GM21367 (cell line): ENCODE measurements around the gene MET.
"Not testable (repeated sequence)": the region's sequence is repeated elsewhere in the genome, so short reads cannot be mapped to it uniquely, and the experiment has no call there.

Experiments
- ATAC-seq: cut with Tn5 transposase; IDR thresholded peaks from one replicate; pipeline ENCODE4 v1.9.1; 2021; ENCODE audit not compliant: unreplicated experiment

The MET gene

GRCh38 chr7:116805100-116805544 is 133.1 kb downstream of the MET start:
- ATAC-seq, result no peak

GRCh38 chr7:116806046-116806944 is 134.3 kb downstream of the MET start:
- no peak for ATAC-seq

GRCh38 chr7:116807011-116807560 is 135.1 kb downstream of the MET start:
- no peak for ATAC-seq

DNA sequence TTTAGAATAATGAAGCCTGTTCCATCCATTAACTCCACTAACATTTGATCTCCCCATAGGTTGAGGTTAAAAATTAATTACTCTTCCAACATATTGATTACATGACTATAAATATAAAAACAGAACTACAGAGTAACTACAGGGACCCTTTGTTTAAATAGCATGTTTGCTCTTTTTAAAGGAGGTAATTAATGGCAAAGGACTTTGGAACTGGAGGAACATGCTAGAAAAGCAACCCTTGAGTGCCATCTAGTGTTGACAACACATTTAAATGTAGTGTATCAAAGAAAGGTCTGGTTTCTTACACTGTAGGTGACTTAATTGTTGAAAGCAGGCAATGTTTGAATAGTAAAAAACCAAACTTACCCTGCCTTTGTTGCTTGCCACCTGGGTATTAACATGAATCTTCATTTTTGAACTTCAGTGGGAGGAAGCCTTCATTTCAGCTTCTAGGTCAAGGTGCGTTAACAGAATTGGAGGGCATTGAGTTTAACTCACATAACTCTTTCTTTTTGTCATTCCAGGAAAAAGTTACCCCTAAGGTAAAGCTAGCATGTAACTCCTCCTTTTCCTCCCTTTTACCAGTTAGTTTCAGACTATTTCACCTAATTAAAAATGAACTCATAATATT is 137.8 kb downstream of the MET start:
- ATAC-seq, result peak; percentile 88

GRCh38 chr7:116810267-116811116 is 138.5 kb downstream of the MET start:
- no peak for ATAC-seq

- no peak for ATAC-seq
Observed at GRCh38 chr7:116811768-116812167, 139.8 kb downstream of the MET start.

GRCh38 chr7:116812860-116813259 is 140.9 kb downstream of the MET start:
- ATAC-seq, result no peak

- not testable (repeated sequence) for ATAC-seq
Observed at GRCh38 chr7:116813371-116813770, 141.4 kb downstream of the MET start.

DNA sequence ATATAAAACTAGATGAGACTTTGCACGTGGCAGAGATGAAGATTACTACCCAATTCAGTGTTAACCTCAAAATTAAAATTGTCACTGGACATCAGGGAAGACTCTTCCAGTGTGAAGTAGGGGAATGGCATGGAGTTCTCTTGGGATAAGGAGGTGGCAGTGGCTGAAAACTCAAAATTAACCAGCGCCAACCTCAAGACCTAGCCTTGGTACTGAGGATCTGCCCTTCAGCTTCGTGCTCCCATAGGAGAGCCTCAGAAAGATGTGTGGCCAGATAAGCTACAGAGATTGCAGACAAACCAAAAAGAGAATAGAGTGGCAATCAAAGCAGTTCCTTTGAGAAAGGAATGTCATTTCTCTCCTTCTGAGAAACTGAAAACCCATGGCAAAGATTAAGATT is 143.0 kb downstream of the MET start:
- no peak for ATAC-seq

GRCh38 chr7:116820149-116820548 is 148.2 kb downstream of the MET start:
- no peak for ATAC-seq

GRCh38 chr7:116821647-116822046 is 149.7 kb downstream of the MET start:
- ATAC-seq, result not testable (repeated sequence)

- no peak for ATAC-seq
Observed at GRCh38 chr7:116824449-116824848, 152.5 kb downstream of the MET start.

GRCh38 chr7:116828281-116828680 is 156.3 kb downstream of the MET start:
- no peak for ATAC-seq

GRCh38 chr7:116829041-116829440 is 157.0 kb downstream of the MET start:
- no peak for ATAC-seq

GRCh38 chr7:116829493-116829892 is 157.5 kb downstream of the MET start:
- no peak for ATAC-seq

- no peak for ATAC-seq
Observed at GRCh38 chr7:116832692-116833091, 160.7 kb downstream of the MET start.

GRCh38 chr7:116834815-116835504 is 163.0 kb downstream of the MET start:
- no peak for ATAC-seq

DNA sequence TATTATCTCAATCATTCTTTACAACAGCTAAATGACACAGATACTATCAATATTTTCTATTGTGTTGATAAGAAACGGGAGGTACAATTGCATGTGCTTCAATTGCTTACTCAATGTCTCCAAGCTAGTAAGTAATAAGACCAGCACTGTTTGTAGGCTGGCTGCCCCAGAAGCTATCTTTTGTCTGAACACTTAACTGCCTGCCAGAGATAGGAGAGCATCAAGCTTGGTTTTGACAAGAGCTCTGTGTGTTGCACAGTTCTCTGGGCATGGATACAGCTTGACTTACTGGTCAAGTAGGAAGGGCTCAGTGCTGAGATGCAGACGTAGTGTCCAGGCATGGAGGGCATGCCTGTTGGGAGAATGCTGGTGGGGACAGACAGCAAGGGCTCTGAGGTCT is 164.1 kb downstream of the MET start:
- ATAC-seq, result no peak

DNA sequence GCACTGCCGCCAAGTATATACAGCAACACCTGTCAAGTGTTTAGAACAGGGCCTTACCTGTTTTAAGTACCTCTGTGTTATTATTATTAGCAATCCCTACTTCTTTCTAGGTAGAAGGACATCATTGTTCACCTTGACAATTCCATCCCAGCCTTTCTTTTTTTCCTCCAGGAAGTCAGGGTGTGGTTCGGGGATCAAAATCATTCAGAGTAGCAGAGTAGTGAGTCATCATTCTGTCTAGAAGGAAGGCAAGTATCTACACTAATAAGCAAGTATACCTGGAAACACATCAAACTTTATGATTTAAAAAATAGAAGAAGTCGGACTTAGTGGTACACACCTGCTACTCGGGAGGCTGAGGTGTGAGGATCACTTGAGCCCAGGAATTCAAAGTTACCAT is 164.9 kb downstream of the MET start:
- ATAC-seq, result no peak

DNA sequence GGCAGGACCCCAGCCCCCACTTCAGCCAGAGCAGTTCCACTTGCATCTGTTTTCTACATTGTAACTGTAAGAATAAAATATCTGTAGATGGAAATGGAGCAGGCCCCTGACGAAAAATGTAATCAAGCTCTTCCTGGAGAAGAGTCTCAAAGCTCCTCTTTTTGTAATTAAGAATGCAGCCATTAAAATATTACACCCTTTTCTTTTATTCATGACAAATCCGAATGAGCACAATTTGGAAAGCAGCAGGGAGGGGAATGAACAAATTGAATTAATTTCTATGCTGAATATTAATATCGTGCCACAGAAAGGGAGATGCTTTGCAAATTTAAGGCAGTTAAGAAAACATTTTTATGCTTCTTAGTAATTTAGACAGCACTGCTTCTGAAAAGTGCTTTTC is 165.6 kb downstream of the MET start:
- ATAC-seq, result no peak

- no peak for ATAC-seq
Observed at GRCh38 chr7:116840256-116840655, 168.3 kb downstream of the MET start.
